ENCODE data around the gene PDLIM4.

The PDLIM4 gene

DNA sequence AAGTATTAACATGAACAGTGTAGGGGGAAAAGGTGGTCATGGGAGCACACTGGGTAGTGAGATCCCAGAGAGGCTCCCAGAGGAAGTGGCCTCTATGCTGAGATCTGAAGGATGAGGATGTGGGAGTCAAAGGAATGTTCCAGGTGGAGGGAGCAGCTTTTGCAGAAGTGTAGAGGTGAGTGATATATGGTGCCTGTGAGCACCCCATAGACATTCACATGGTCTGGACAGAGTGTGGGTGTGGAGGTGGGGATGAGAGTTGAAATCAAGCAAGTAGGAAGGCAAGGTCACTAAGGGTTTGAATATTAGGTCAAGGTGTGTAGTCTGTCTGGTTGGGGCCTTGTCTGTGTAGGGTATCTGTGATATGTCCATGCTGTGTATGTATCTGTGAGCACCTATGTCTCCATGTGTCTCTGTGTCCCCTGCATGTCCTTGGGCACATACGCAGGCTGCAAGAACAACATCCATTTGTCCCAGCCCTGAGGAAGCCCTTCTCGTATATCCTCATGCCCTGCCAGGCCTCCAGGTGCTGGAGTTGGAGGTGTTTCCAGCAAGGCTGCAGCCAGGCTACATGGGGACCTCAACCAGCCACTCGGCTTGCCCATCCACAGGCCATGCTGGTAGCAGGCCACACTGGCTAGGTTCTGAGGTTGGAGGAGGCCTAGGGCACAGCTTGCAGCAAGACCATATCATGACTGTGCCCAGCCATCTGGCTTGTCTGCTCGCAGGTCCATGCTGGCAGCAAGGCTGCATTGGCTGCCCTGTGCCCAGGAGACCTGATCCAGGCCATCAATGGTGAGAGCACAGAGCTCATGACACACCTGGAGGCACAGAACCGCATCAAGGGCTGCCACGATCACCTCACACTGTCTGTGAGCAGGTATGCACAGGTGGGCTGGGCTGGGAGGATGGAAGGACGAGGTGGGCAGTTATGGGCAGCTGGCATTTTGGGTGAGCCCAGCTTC lies 4.7 kb downstream of the PDLIM4 start:
- no peak for TF ChIP-seq CTCF (IDR thresholded peaks at IDR 0.05; ENCODE audit: low read depth, low read length, missing control alignments)
- no peak for DNase-seq (ENCODE audit: extremely low read depth, low read depth)
- H3K4me3 ChIP-seq (replicated peaks; ENCODE audit: low read depth, low read length), result no peak overlapping the region

- DNase-seq (ENCODE audit: extremely low read depth, low read depth), result no peak
- no peak overlapping the region for H3K4me3 ChIP-seq (replicated peaks; ENCODE audit: low read depth, low read length)
- TF ChIP-seq CTCF (IDR thresholded peaks at IDR 0.05; ENCODE audit: low read depth, low read length, missing control alignments), result no peak
Observed at GRCh38 chr5:132262882-132263547, 5.5 kb downstream of the PDLIM4 start.

GRCh38 chr5:132263548-132264261 lies 6.2 kb downstream of the PDLIM4 start:
- peak; percentile 14 for TF ChIP-seq CTCF (IDR thresholded peaks at IDR 0.05; ENCODE audit: low read depth, low read length, missing control alignments)
- peak; percentile 72 for DNase-seq (ENCODE audit: extremely low read depth, low read depth)
- no peak overlapping the region for H3K4me3 ChIP-seq (replicated peaks; ENCODE audit: low read depth, low read length)

DNA sequence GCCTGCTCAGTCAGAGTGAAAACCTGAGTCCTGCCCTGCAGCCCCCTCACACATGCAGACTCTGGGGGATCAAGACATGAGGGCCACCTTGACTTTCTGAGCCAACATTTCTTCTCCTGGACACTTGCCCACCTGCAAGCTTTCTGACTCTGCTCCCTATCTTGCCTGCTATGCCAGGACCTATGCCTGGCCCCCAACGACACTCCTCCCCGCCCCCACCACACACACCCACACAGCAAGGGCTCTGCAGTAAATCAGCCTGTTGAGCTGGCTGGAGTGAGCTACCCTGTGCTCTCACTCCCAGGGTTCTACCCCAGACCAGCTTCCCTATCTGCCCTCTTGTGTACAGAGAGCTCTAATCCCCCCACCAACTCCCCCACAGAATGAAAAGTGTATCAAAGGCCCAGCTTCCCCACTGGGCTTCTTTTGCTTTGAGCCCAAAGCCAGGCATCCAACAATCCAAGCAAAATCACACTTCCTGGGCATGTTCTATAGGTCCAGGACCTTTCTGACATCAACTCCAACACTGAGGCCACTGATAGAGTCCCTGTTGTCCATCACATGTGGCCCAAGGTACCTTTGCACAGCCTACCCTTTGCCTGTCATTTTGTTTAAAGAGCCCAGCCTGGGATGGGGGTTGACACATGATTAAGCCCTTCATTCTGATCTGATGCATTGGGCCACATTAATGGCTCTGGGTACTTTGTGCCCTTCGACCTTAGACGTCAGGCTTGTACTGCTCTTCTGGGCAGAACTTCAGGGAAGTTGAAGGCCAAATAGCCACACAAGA lies 7.2 kb downstream of the PDLIM4 start:
- TF ChIP-seq CTCF (IDR thresholded peaks at IDR 0.05; ENCODE audit: low read depth, low read length, missing control alignments), result no peak
- no peak for DNase-seq (ENCODE audit: extremely low read depth, low read depth)
- H3K4me3 ChIP-seq (replicated peaks; ENCODE audit: low read depth, low read length), result no peak overlapping the region

GRCh38 chr5:132265336-132266030 lies 8.0 kb downstream of the PDLIM4 start:
- no peak for TF ChIP-seq CTCF (IDR thresholded peaks at IDR 0.05; ENCODE audit: low read depth, low read length, missing control alignments)
- peak; percentile 96 for DNase-seq (ENCODE audit: extremely low read depth, low read depth)
- no peak overlapping the region for H3K4me3 ChIP-seq (replicated peaks; ENCODE audit: low read depth, low read length)

Data from HFF-Myc (cell line).